Ammon's horn (tissue), 1 donor: ENCODE results near the gene SEMA4G.

ENCODE experiments used
- DNase-seq: peaks from one replicate; pipeline ENCODE4 v3.0.0-alpha.2; 2016; ENCODE audit warnings: low spot score

Gene SEMA4G, protein sequence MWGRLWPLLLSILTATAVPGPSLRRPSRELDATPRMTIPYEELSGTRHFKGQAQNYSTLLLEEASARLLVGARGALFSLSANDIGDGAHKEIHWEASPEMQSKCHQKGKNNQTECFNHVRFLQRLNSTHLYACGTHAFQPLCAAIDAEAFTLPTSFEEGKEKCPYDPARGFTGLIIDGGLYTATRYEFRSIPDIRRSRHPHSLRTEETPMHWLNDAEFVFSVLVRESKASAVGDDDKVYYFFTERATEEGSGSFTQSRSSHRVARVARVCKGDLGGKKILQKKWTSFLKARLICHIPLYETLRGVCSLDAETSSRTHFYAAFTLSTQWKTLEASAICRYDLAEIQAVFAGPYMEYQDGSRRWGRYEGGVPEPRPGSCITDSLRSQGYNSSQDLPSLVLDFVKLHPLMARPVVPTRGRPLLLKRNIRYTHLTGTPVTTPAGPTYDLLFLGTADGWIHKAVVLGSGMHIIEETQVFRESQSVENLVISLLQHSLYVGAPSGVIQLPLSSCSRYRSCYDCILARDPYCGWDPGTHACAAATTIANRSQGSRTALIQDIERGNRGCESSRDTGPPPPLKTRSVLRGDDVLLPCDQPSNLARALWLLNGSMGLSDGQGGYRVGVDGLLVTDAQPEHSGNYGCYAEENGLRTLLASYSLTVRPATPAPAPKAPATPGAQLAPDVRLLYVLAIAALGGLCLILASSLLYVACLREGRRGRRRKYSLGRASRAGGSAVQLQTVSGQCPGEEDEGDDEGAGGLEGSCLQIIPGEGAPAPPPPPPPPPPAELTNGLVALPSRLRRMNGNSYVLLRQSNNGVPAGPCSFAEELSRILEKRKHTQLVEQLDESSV

DNA sequence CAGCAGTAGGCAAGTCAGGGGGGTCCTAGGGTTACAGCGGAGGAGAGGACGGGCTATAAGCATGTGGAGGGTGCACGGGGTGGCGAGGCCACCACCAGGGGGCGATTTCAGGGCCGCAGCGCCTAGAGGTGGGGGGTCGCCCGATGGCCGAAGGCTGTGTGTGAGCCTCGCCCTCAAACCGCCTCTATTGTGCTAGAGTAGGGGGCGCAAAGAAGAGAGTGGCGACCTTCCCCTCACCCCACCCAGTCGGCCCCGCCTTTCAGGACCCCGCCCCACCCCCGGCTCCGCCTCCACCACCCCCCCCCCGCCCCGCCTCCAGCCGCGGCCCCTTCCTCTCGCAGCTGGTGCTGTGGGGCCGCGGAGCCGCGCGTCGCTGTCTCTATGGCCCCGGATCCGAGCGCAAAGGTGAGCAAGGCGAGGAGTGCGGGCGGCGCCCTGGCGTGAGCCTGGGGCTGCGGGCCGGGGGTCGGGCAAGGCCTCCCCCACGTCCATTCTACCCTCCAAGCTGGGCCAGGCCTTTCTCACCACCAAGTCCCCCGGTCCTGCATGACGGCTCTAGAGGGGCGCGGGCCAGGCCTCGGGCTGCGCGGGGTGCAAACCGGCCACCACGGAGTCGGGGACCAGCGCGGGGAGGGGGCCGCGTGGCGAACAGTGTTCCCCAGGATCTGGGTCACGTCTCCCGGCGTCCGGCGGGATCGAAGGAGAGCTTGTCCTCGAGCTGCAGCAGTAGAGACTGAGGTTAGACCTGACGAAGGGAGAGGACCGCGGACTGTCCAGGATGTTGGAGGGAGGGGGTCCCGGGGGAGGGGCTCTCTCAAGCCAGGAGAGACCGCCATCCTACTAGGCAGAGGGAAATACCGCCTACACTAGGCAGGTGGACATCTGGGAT lies at the start of gene SEMA4G:
TSS of gene SEMA4G (plus strand) at position 318 of the 889 bp plus-strand sequence. CDS start 3,409 bp downstream, outside the sequence.
- no peak for DNase-seq

DNA sequence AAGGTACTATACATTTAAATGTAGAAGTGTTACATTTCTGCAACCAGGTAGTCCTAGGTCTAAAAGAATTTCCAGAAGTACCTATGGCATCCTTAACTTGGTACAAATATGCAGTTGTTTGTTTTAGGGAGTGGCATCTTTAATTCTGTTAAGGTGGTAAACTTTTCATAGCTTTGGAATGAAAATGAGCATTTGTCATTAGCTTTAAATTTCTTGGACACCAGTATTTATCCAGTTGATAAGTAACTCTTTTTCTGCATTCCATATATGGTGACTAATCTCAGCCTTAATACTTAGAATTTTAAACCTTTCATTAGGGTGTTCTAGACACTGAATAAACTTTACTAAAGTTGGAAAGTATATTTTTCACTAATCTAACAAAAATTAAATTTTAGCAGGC lies 45.7 kb upstream of the SEMA4G start:
- no peak for DNase-seq

DNA sequence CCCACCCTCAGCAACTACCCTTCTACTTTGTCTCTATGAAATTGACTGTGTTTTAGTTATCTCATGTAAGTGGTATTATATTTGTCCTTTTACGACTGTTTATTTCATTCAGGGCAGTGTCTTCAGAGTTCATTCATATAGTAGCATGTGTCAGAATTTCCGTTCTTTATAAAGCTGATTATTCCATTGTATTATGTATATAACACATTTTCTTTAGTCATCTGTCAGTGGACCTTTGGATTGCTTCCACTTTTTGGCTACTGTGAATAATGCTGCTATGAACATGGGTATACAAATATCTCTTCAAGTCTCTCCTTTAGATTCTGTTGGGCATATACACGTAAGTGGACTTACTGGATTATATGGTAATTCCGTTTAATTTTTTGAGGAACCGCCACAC lies 42.0 kb upstream of the SEMA4G start:
- no peak for DNase-seq

DNA sequence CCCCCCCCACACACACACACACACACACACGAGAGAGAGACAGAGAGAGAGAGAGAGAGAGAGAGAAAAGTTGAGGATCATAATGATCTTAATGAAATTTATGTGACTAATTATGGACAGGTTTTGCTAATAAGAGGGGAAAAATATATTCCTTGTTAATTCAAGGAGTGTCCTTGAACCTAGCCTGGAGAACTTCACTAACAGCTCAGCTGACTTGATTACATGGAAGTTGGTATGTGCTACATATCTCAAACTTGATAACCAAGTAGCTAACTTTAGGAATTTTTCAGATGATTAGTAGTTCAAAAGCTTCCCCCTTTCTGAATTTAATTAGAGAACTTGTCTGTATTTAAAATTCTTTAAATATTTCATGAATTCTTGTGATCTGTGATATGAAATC lies 41.3 kb upstream of the SEMA4G start:
- DNase-seq: no peak

DNA sequence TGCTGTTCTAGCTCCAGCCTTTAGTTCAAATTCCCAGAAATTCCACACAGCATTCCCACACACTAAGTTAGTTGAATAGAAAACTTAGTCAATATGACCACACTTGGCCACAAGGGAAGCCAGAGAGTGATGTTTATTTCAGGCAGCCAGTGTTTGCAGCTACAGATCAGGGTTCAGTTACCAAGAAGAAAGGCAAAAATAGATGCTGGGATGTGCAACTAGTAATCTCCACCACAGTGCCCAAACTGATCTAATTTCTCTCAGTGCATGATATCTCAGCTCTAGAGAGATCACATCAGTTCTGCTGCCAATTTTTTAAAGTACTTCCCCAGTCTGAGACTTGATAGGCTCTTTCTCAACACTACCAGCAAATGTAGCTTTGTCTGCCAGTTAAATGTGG lies 38.9 kb upstream of the SEMA4G start:
- DNase-seq: no peak

DNA sequence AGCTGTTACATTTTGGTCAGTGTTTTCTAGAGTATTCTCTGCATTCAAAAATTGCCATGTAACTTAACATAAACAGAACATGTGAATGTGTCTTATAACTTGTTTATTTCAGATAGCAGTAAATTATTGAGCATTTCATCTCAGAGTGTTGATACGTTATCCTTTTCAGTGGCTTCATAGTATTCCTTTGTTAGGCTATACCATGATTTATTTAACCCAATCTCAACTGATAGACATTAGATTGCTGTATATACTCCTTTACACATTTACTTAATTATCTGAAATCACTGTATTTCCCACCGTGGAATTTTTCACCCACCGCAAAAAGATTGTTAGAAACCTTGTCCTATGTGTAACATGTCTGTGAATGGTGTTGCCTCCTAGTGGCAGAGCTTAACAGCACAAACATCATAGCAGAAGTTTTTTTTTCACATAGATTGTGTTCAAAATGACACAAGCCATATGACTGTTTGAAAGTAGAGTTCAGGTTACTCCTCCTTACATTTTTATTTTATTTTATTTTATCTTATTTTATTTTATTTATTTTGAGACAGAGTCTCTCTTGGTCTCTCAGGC lies 35.1 kb upstream of the SEMA4G start:
- DNase-seq: no peak

DNA sequence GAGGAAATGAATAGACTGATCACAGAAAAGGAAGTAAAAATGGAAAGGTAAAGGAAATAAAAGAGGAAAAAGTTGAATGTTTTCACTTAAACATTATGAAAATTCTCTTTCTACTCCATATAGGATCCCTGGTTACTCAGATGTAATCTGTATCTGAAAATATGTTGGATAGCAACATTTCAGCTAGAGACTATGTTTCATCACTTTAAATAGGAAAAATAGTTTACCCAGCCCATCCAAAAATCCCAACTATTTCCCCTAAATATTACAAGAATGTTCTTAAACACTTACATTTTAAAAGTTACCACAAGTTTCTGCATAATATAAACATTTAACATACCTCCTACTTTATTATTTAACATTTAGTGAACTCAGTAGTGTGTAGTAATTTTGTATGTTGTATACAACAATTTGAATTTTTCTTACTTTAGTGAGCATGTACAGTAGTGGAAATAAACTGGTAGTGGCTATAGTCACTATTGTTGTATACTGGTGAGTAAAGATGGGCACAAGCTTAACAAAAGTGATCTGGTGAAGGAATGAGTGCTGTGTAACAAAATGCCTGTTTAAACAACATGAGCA lies 29.4 kb upstream of the SEMA4G start:
- DNase-seq: no peak

DNA sequence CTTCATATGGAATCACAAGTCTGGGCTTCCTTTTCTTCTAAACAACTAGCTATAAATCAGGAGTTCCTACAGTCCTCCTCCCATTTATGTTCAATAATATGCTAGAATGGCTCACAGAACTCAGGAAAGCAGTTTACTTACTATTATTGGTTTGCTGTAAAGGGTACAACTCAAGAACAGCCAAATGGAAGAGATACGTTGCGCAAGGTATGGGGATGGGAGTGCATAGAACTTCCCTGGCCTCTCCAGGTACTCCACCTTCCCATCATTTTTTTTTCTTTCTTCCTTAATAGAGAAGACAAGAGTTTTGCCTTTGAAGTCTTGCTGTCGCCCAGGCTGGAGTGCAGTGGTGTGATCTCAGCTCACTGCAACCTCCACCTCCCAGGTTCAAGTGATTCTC lies 27.1 kb upstream of the SEMA4G start:
- no peak for DNase-seq

DNA sequence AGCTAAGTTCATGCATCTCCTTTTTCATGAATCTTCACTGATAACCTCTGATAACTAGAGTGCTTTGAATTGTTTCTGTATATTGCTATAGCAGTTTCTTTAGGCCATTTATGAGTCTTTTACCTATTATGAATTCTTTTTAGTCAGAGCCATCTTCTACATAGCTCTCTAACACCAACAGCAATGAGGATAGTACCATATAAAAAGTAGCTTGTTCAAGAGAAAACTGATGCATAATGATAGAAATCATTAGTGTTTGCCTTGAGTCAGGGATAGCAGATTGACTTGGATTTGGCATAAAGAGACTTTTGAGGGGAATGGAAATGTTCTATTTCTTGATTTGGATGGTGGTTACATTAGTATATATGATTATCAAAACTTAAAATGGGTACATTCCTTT lies 25.8 kb upstream of the SEMA4G start:
- no peak for DNase-seq

DNA sequence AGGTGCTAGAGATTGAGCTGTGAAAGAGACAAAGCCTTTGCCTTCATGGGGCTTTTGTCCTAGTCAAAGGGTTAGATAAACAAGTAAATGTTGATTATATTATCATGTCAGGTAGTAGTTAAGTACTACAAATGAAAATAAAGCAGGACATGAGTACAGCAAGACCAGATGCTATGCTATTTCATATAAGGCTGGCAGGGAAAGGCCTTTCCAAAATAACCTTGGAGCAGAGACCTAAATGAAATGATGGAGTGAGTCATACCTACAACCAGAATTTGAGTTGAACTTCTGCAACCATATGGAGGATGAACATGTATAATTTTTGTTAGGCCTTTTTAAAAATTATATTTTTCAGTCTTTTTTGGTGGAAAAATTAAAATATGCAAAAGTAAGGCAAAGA lies 23.6 kb upstream of the SEMA4G start:
- no peak for DNase-seq

DNA sequence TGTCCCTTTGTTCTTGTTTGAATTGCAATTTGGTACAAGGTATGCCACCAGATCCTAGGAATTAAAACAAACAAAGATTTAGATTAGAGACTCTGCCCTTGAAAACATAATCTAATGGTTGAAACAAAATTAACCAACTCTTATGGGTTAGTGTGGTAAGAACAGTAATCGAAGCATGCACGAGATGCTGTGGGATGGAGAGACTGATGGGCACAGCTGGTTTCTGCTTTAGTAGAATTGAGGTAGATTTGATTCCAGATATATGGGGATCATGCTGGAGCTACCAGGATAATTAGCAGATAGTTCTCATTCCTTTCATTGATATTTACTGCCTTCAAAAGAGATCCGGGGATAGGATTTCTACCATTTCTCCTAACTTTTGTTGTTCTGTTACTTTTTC lies 20.4 kb upstream of the SEMA4G start:
- DNase-seq: no peak

DNA sequence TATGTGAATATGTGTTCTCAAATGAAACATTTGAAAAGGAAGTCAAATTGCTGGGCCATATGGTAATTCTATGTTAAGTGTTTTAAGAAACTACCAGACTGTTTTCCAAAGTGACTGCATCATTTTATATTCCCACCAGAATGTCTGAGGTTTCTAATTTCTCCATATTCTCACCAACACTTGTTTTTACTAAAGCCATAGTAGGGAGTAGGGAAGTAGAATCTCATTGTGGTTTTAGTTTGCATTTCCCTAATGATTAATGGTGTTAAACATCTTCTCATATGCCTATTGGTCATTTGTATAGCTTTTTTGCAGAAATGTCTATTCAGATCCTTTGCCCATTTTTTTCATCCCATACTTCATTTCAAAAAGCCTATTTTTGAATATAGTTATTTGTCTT lies 9.1 kb upstream of the SEMA4G start:
- no peak for DNase-seq

DNA sequence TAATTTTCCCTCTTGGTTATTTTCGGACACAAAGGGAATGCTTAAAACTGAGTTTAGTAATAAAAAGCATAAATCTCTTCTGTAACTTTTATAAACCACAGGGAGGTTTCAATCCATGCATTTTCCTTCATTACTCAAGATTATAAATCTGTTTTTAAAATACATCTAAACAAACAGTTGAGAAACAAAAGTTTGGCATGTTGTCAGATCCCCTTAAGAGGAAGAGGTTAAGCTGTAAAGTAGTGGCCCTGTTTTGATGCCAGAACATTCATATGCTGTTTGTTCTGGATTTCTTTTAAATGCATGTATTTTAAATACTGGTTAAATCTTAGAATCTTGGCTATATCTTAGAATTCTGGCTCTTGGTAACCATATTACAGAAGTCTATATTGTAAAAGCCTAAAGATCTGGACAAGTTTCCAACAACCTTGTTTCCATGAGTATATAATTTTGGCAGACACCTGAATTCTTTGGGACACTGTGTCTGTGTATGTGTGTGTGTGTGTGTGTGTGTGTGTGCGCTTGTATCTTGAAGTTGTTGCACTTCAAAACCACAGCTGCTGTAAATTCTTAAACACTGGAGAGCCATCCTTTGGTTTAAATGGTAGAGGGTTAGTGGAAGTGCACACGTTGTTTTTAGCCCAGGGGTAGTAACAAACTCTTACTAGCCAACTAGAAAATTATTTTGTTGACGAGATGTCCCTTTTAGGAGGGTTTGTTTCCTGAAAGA lies 6.8 kb upstream of the SEMA4G start:
- DNase-seq: no peak

DNA sequence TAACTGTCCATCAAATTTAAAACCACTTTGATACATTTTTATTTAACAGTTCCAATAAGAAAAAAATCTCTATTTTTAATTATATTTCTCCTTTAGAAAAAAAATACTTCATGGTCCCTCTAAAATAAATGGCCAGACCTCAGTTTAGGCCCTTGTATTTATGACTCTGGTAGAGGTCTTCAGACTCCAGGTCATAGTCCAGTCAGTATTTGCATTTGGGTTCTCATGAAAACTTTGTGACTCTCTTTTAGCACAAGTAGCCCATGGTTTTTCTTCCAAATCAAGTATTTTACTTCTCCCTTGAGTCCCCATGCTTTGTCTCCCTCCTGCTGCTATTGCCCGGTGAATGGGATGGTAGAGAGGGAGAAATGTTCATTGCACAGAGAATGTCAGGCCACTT lies 5.5 kb upstream of the SEMA4G start:
- no peak for DNase-seq

DNA sequence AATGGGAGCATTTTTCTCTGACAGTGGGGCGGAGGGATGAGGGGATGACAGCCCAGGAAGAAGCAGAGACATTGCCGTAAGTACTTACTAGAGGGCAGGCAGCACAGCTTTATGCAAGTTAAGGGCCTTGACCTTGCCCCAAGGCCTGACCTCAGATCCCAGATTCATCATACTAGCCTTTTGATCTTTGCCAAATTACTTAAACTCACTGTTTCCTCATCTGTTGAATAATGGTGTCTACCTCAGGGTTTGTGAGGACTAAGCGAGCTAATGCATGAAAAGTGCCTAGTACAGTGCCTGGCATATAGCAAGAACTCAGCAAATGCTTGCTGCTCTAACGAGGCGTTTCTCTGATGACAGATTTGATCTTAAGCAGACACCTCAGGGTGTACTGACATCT lies 3.5 kb upstream of the SEMA4G start:
- no peak for DNase-seq

DNA sequence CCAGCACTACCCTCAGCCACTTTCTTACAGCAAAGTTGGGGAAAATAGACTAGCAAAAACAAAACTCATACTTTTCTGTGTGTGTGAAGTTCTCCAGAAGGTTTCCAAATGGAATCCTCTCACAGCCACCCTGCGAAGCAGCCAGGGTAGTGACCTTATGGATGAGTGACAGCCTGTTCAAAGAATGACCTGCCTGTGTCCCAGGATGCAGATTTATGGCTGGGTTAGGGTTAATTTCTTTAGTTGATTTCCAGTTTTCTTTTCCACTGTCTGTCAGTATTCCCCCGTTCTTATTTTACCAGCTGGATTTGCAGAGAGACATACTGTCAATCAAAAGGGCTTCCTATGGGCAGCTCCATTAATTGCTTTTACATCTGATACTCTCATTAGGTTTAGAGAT lies 2.4 kb upstream of the SEMA4G start:
- DNase-seq: no peak

DNA sequence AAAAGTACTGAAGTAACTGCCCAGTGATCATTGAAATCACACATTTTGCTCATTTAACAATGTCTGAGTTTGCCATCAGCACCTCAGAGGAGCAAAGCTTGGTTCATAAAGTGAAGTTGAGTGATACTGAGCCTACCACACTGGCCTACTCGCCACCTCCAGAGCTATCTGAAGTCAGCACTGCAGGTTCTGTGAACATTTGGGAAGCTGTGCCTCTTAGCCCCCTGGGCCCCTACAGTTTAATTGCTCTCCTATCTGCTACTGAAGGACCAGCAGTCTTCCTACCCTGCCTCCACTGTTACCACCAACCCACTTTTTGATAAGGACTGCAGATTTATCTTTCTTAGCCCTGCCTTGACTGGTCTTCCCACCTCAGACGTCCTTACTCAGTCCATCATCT lies 2.0 kb upstream of the SEMA4G start:
- DNase-seq: no peak

DNA sequence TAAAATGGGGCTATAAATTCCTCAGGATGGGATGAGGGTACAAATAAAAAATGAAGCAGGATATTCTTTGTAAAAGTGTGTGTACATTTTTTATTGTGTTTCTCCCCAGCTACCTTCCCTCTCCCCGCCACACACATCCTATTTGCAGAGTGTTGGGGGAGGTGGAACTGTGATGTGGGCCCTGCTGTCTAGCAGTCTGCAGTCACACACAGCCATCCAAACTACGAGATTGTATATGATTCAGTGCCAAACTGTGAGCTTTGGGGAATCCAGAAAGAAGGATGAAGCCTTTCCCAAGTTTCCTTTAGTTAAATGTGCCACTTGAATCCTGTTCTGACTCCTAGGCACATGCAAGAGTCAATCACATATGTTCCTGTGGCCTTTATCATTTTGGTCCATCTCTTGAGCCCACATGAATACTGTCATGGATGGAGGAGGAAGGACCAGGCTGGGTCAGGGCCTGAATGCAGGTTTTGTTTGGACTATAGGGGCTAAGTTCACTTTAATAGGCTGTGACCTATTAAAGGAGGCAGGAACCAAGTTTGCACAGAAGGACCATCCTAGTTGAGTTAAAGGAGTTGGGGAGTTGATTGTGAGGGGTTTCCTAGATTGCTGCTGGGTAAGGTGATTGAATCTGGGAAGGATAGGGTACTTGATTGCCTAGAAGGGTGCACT lies 1.1 kb upstream of the SEMA4G start:
- DNase-seq: peak; percentile 54

DNA sequence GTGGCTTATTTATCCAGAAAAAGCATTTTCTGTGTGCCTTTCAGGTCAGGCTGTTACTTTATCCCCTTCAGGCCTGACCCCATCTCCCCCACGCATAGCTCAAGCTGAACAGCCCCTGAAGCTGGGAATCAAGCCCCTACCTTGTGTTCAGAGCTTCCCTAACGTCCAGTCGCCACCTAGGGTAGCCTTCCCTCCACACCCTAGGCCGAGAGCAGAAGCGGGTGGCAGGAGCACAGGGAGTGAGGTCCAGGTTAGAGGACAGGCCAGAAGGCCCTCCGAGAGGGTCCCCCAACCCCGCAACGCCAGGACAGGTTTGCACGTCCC lies 479 bp upstream of the SEMA4G start:
- DNase-seq: no peak

DNA sequence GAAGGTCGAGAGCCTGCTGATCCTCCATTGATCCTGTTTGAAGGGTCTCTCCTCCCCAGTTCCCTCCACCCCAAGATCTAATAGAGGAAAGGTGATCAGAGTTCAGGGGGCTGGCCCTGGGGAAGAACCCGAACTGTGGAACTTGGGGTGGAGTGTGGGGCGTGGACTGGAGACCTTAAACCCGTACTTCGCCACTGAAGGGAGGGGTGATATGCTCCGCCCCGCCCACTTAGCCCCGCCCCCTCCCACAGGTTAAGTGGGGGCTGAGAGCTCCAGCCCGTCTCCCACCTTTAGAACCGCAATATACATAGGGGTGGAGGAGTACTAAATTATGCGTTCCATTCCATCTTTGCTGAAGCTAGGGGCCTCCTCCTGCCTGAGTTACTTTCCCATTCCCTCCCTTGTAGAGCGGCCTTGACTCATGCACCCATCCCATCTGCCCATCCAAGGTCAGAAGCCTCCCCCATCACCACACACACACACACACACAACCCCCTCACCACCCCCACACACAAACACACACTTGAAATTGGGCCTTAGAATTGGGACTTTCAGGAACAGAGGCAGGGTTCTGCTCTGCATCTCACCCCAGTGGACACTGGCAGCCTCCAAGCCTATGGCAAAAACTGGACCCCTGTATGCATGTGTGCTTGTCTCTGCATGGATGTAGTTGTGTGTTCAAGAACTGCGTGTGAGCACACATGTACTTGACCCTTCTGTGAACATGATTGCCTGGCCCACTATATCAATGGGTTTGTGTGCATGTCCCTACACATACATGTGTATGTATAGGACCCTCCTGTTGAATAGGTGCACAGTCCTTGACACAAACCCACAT lies 991 bp downstream of the SEMA4G start:
- no peak for DNase-seq
